Stomach (tissue), 9 donors: ENCODE measurements around the gene EVC. TPM values are rescaled to one million over a fixed set of nuclear protein-coding genes. Genes with fewer than 3 reads are reported as not detected.

Source experiments
- DNase-seq, 2 donors: peaks; one replicate each; pipeline versions ENCODE4 v3.0.0 to v3.0.0-alpha.2; 2013 to 2019
- H3K27ac ChIP-seq, 5 donors: fragments of 200-600 bp in 4 of 5; sonication (generic) in 4 of 5; one replicate each; pipeline ENCODE4 v1.5.1; 2013 to 2019; ENCODE audit warnings: mild to moderate bottlenecking in 1 of 5, moderate library complexity in 1 of 5
- H3K27me3 ChIP-seq, 3 donors: fragments of 200-600 bp; sonication (generic); one replicate each; pipeline ENCODE4 v1.5.1; 2017 to 2019; ENCODE audit warnings: mixed run types in 1 of 3
- H3K36me3 ChIP-seq, 4 donors: fragments of 200-600 bp; sonication (generic); 1 replicate in 3 of 4; 2 replicates in 1 of 4; pipeline ENCODE4 v1.5.1; 2016 to 2019
- H3K4me1 ChIP-seq, 4 donors: fragments of 200-600 bp; sonication (generic); one replicate each; pipeline ENCODE4 v1.5.1; 2016 to 2019
- H3K4me3 ChIP-seq, 4 donors: fragments of 200-600 bp; sonication (generic) in 3 of 4; one replicate each; pipeline ENCODE4 v1.5.1; 2016 to 2019; ENCODE audit warnings: mild to moderate bottlenecking in 1 of 4
- H3K9me3 ChIP-seq, 4 donors: fragments of 200-600 bp; sonication (generic); one replicate each; pipeline ENCODE4 v1.5.1; 2016 to 2019
- CTCF ChIP-seq, 7 experiments: fragments of 450-650 bp in 4 of 7; fragments of 200-600 bp in 3 of 7; sonication (generic) in 3 of 7; IDR thresholded peaks; one replicate each; pipeline ENCODE4 v1.5.1; 2016 to 2019; ENCODE audit warnings: antibody characterized with exemption in 7 of 7, control low read depth in 2 of 7, mild to moderate bottlenecking in 1 of 7
- EP300 ChIP-seq: sonication (generic); formaldehyde crosslinking; IDR thresholded peaks from one replicate; pipeline ENCODE4 v1.6.1; 2017; ENCODE audit warnings: antibody characterized with exemption
- POLR2A ChIP-seq, 4 donors: fragments of 450-650 bp; IDR thresholded peaks; one replicate each; pipeline ENCODE4 v1.6.1; 2016; ENCODE audit warnings: antibody characterized with exemption in 4 of 4, control low read depth in 2 of 4, mild to moderate bottlenecking in 1 of 4, moderate library complexity in 1 of 4
- POLR2AphosphoS5 ChIP-seq, 3 donors: sonication (generic); formaldehyde crosslinking; IDR thresholded peaks; one replicate each; pipeline ENCODE4 v1.6.1; 2016; ENCODE audit warnings: antibody characterized with exemption in 3 of 3
- WGBS, 5 donors: extraction: QIAGEN DNeasy Blood & Tissue Kit in 3 of 5; methylation state at CpG; one replicate each; pipeline versions ENCODE4 v1.1.5 to v1.1.7; 2013 to 2018; 5-methylcytosine and 5-hydroxymethylcytosine counted together
- intact Hi-C: fragments of 100-400 bp; cut with DNase I; formaldehyde crosslinking; loops from one replicate; pipeline ENCODE4 v1.15.1; 2023; ENCODE audit warnings: low total_unique reads
- polyA plus RNA-seq, 3 donors: library from polyadenylated mRNA; stranded (reverse); fragments of 200-250 nt; gene quantifications; one replicate each; pipeline ENCODE4 v1.2.3, GENCODE V29; 2013
- total RNA-seq, 5 donors: library from RNA; depleted of rRNA; stranded (reverse); fragments of >200 nt; gene quantifications; one replicate each; pipeline versions ENCODE4 v1.1.0 to v1.2.3, GENCODE V29; 2014 to 2016
- donor health status: healthy with polysubstance abuse.
- donor health status: Bipolar disorder and iron deficiency.
- donor health status: healthy.

Gene EVC
- total and polyA plus RNA-seq, 8 donors = 1.5 to 346 (median 12.5) TPM

GRCh38 chr4:5788144-5788543 lies 77.1 kb downstream of the EVC start:
- peaks cover 0 to 8% (median 4%) of the 10 kb centered on the region in 4 donors for H3K4me1 ChIP-seq
- H3K36me3 ChIP-seq = peaks cover 0 to 56% (median 38%) of the 10 kb centered on the region in 4 donors
- intact Hi-C loops = no loop called here
- TF ChIP-seq POLR2A (IDR thresholded peaks at IDR 0.05) = no peak
- no peak for TF ChIP-seq POLR2AphosphoS5 (IDR thresholded peaks at IDR 0.05)
- TF ChIP-seq CTCF (IDR thresholded peaks at IDR 0.05) = no peak
- TF ChIP-seq EP300 = no peak
- H3K9me3 ChIP-seq = no peaks in the 10 kb centered on the region
- WGBS, 5 donors = 50 to 67% (median 55%) methylated on average over 2 of the region's 2 CpGs
- H3K27ac ChIP-seq = no peak overlapping the region
- H3K4me3 ChIP-seq = no peak overlapping the region
- no peak for DNase-seq
- H3K27me3 ChIP-seq = no peaks in the 10 kb centered on the region

- H3K4me3 ChIP-seq = no peak overlapping the region
- no peak for DNase-seq
- no peak overlapping the region for H3K27ac ChIP-seq
- intact Hi-C loops = no loop called here
- TF ChIP-seq POLR2A (IDR thresholded peaks at IDR 0.05) (no peak), EP300 (no peak), CTCF (IDR thresholded peaks at IDR 0.05) (no peak)
- WGBS, 5 donors = 69 to 92% (median 88%) methylated on average over 5 of the region's 5 CpGs
- no peaks in the 10 kb centered on the region for H3K27me3 ChIP-seq
- H3K4me1 ChIP-seq = peaks cover 0 to 8% (median 4%) of the 10 kb centered on the region in 4 donors
- no peaks in the 10 kb centered on the region for H3K9me3 ChIP-seq
- peaks cover 0 to 52% (median 35%) of the 10 kb centered on the region in 4 donors for H3K36me3 ChIP-seq
Measured at GRCh38 chr4:5789141-5789540, 78.1 kb downstream of the EVC start.

- Histone ChIP-seq H3K9me3 (no peaks in the 10 kb centered on the region), H3K4me1 (peaks cover 0 to 8% (median 4%) of the 10 kb centered on the region in 4 donors), H3K36me3 (peaks cover 0 to 51% (median 31%) of the 10 kb centered on the region in 4 donors), H3K27me3 (no peaks in the 10 kb centered on the region), H3K27ac (no peak overlapping the region), H3K4me3 (no peak overlapping the region)
- 38 to 64% (median 55%) methylated on average over 1 of the region's 1 CpG for WGBS, 5 donors
- no peak for DNase-seq
- intact Hi-C loops = no loop called here
- TF ChIP-seq EP300 (no peak), POLR2AphosphoS5 (IDR thresholded peaks at IDR 0.05) (no peak), CTCF (IDR thresholded peaks at IDR 0.05) (no peak), POLR2A (IDR thresholded peaks at IDR 0.05) (no peak)
Measured at GRCh38 chr4:5790546-5790857, 79.5 kb downstream of the EVC start.

- DNase-seq = no peak
- intact Hi-C loops = no loop called here
- H3K4me1 ChIP-seq = no peaks in the 10 kb centered on the region
- no peaks in the 10 kb centered on the region for H3K27me3 ChIP-seq
- no peak overlapping the region for H3K4me3 ChIP-seq
- no peak overlapping the region for H3K27ac ChIP-seq
- 63 to 90% (median 74%) methylated on average over 3 of the region's 3 CpGs for WGBS, 5 donors
- peaks cover 0 to 59% (median 38%) of the 10 kb centered on the region in 4 donors for H3K36me3 ChIP-seq
- no peak for TF ChIP-seq POLR2AphosphoS5 (IDR thresholded peaks at IDR 0.05)
- TF ChIP-seq EP300 = no peak
- TF ChIP-seq POLR2A (IDR thresholded peaks at IDR 0.05) = no peak
- TF ChIP-seq CTCF (IDR thresholded peaks at IDR 0.05) = no peak
- H3K9me3 ChIP-seq = no peaks in the 10 kb centered on the region
Measured at GRCh38 chr4:5791654-5792053, 80.7 kb downstream of the EVC start.
